Activated T-helper 17 cell treated with anti-CD3 and anti-CD28 coated beads, Interleukin-2, amount 50 U/mL, for 72 hours (primary cell): ENCODE results near the gene MADD. TPM values are rescaled to one million over a fixed set of nuclear protein-coding genes. Genes with fewer than 3 reads are reported as not detected.

Source experiments
- ATAC-seq: fragments of 150-1000 bp; cut with Tn5 transposase; replicated peaks from 2 replicates; pipeline ENCODE4 v1.10.0; 2021; ENCODE audit warnings: mild to moderate bottlenecking, moderate library complexity
- H3K27ac Mint-ChIP-seq: one replicate; pipeline ENCODE4 v1.8.0; 2022; ENCODE audit warnings: mixed read lengths
- H3K27me3 Mint-ChIP-seq: one replicate; pipeline ENCODE4 v1.8.0; 2022; ENCODE audit warnings: mixed read lengths
- H3K36me3 Mint-ChIP-seq: one replicate; pipeline ENCODE4 v1.8.0; 2022; ENCODE audit warnings: low read depth, mild to moderate bottlenecking, mixed read lengths
- H3K4me1 Mint-ChIP-seq: one replicate; pipeline ENCODE4 v1.8.0; 2022; ENCODE audit warnings: mixed read lengths
- H3K4me3 Mint-ChIP-seq: one replicate; pipeline ENCODE4 v1.8.0; 2022; ENCODE audit warnings: mild to moderate bottlenecking, mixed read lengths
- H3K9me3 Mint-ChIP-seq: one replicate; pipeline ENCODE4 v1.8.0; 2022; ENCODE audit warnings: mixed read lengths
- total RNA-seq, 2 donors: library from RNA; stranded (reverse); gene quantifications; one replicate each; pipeline ENCODE4 v1.2.3, GENCODE V29; 2022

Gene MADD
- total RNA-seq, 2 donors from 2014 or later = 60.1 to 112 TPM

DNA sequence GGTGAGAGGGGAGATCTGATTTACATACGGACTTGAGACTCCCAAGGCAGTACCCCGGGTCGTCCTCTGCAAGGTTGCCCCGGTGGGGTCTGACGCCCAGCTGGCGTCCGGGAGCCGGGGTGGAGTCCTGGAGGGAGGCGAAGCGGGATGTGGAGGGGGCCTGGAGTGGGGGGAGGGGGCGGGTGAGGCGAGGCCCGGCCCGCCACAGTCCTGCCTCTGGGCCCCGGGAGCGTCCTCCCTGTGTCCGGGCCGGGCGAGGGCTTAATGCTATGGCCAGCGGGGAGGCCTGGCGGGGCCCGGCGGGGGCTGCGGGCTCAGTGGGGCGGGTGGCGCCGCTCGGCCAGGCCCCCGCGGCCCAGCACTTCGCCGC, 85.0 kb downstream of the MADD start:
- ATAC-seq = no peak
- H3K27me3 Mint-ChIP-seq = no peaks in the 10 kb centered on the region
- H3K9me3 Mint-ChIP-seq = no peaks in the 10 kb centered on the region
- no peaks in the 10 kb centered on the region for H3K4me1 Mint-ChIP-seq
- no peak overlapping the region for H3K27ac Mint-ChIP-seq
- H3K4me3 Mint-ChIP-seq = no peak overlapping the region
- H3K36me3 Mint-ChIP-seq = no peaks in the 10 kb centered on the region

- Mint-ChIP-seq H3K4me3 (no peak overlapping the region), H3K27ac (no peak overlapping the region), H3K4me1 (no peaks in the 10 kb centered on the region), H3K9me3 (no peaks in the 10 kb centered on the region), H3K36me3 (no peaks in the 10 kb centered on the region), H3K27me3 (no peaks in the 10 kb centered on the region)
- ATAC-seq = peak; percentile 31
These were observed 85.6 kb downstream of the MADD start for GRCh38 chr11:47355283-47356128.

- H3K4me3 Mint-ChIP-seq = no peak overlapping the region
- no peak overlapping the region for H3K27ac Mint-ChIP-seq
- H3K36me3 Mint-ChIP-seq = no peaks in the 10 kb centered on the region
- no peaks in the 10 kb centered on the region for H3K9me3 Mint-ChIP-seq
- H3K27me3 Mint-ChIP-seq = no peaks in the 10 kb centered on the region
- ATAC-seq = no peak
- H3K4me1 Mint-ChIP-seq = no peaks in the 10 kb centered on the region
These were observed 86.4 kb downstream of the MADD start for GRCh38 chr11:47356129-47356997.

DNA sequence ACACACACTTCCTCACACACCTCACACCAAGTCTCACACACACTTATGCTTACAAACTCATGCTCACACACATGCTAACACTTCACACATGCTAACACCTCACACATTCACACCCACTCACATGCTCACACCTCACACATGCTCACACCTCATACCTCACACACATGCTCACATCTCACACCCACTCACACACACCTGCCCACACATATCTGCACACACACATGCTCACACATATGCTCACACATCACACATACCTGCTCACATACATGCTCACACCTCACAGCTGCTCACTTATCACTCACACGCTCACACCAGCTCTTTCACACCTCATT, 87.0 kb downstream of the MADD start:
- H3K9me3 Mint-ChIP-seq = no peaks in the 10 kb centered on the region
- no peak overlapping the region for H3K4me3 Mint-ChIP-seq
- H3K4me1 Mint-ChIP-seq = no peaks in the 10 kb centered on the region
- ATAC-seq = no peak
- H3K27ac Mint-ChIP-seq = no peak overlapping the region
- H3K36me3 Mint-ChIP-seq = no peaks in the 10 kb centered on the region
- no peaks in the 10 kb centered on the region for H3K27me3 Mint-ChIP-seq

DNA sequence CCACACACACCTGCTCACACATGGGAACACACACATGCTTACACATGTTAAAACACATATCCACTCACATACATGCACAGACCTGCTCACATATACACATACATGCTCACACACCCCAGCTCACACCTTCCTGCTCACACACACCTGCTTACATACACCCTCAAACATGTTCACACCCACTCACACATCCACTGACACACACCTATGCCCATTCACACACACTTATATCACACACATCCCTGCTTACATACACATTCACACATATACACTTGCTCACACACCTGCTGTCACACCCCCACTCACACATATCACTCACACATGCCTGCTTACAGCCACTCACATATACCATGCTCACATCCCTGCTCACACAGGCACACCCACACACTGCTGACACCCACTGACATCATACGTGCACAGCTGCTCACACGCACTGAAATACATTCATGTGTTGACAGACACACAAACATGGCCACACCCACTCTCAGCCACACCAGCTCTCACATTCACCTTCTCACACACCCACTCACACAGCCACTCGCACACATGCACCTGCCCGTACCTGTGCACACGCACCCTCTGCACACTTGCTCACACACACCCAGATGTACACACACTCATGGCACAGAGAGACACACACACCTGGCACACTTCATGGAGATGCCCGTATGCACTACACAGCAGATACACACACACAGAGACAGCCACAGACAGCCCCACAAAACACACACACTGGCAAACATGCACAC, 88.2 kb downstream of the MADD start:
- Mint-ChIP-seq H3K36me3 (no peaks in the 10 kb centered on the region), H3K9me3 (no peaks in the 10 kb centered on the region), H3K27ac (no peak overlapping the region), H3K4me1 (no peaks in the 10 kb centered on the region), H3K4me3 (no peak overlapping the region), H3K27me3 (no peaks in the 10 kb centered on the region)
- no peak for ATAC-seq

GRCh38 chr11:47358731-47359051, 88.8 kb downstream of the MADD start:
- Mint-ChIP-seq H3K4me1 (no peaks in the 10 kb centered on the region), H3K27me3 (no peaks in the 10 kb centered on the region), H3K36me3 (no peaks in the 10 kb centered on the region), H3K4me3 (no peak overlapping the region), H3K9me3 (no peaks in the 10 kb centered on the region), H3K27ac (no peak overlapping the region)
- no peak for ATAC-seq

- no peak overlapping the region for H3K4me3 Mint-ChIP-seq
- H3K9me3 Mint-ChIP-seq = no peaks in the 10 kb centered on the region
- H3K36me3 Mint-ChIP-seq = no peaks in the 10 kb centered on the region
- no peaks in the 10 kb centered on the region for H3K27me3 Mint-ChIP-seq
- no peaks in the 10 kb centered on the region for H3K4me1 Mint-ChIP-seq
- no peak for ATAC-seq
- no peak overlapping the region for H3K27ac Mint-ChIP-seq
These were observed 89.2 kb downstream of the MADD start for GRCh38 chr11:47359162-47359561.

DNA sequence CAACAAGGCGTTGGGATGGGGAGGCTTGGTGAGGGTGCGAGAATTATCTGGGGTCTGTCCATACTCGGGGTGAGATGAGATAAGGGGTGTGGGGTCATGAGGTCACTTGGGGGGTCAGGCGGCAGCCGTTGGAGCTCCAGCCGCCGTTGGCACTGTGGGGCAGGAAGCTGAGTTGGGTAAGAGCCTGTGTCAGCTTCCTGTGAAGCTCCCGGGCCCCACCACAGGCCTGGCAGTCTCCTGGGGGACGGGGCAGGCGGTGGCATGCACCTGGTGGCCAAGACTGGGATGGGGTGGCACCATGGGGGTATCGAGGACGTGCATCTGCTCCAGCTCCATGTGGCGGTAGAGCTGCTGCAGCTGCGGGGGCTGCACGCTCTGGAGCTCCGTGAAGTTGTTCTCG, 89.7 kb downstream of the MADD start:
- no peaks in the 10 kb centered on the region for H3K9me3 Mint-ChIP-seq
- H3K27ac Mint-ChIP-seq = no peak overlapping the region
- no peaks in the 10 kb centered on the region for H3K27me3 Mint-ChIP-seq
- H3K4me1 Mint-ChIP-seq = no peaks in the 10 kb centered on the region
- ATAC-seq = no peak
- H3K36me3 Mint-ChIP-seq = no peaks in the 10 kb centered on the region
- no peak overlapping the region for H3K4me3 Mint-ChIP-seq

DNA sequence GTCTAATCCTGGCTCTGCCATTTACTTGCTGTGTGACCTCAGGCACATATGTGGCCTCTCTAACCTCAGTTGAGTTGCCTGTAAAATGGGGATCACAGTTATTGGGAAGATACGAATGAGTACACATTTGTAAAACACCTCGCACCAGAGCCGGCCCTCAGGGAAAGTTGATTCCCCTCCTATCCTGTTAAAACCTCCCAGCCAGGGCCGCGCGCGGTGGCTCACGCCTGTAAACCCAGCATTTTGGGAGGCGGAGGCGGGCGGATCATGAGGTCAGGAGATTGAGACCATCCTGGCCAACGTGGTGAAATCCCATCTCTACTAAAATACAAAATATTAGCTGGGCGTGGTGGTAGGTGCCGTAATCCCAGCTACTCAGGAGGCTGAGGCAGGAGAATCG, 90.4 kb downstream of the MADD start:
- no peak for ATAC-seq
- Mint-ChIP-seq H3K27ac (no peak overlapping the region), H3K36me3 (no peaks in the 10 kb centered on the region), H3K9me3 (no peaks in the 10 kb centered on the region), H3K4me3 (no peak overlapping the region), H3K4me1 (no peaks in the 10 kb centered on the region), H3K27me3 (no peaks in the 10 kb centered on the region)

DNA sequence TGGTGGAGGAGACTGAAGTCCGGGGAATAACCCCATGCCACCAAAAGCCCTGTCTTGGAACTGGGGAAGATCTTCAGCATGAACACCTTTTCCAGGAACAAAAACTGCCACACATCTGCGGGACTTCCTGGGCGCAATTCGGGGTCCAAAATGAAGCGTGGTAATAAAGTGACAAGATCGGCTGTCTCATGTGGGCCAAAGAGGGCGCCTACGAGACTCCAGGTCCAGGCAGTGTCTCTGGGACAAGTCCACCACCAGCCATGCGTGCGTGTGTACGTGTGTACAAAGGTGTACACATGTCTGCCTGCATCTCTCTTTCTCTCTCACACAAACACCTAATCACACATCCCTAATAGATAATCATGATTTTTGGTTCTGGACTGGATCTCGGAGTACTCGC, 91.5 kb downstream of the MADD start:
- no peaks in the 10 kb centered on the region for H3K9me3 Mint-ChIP-seq
- peaks cover 4% of the 10 kb centered on the region for H3K27me3 Mint-ChIP-seq
- H3K4me3 Mint-ChIP-seq = no peak overlapping the region
- H3K27ac Mint-ChIP-seq = no peak overlapping the region
- H3K36me3 Mint-ChIP-seq = no peaks in the 10 kb centered on the region
- peaks cover 6% of the 10 kb centered on the region for H3K4me1 Mint-ChIP-seq
- peak; percentile 3 for ATAC-seq

- peaks cover 21% of the 10 kb centered on the region for H3K4me1 Mint-ChIP-seq
- no peak overlapping the region for H3K27ac Mint-ChIP-seq
These were observed 96.1 kb downstream of the MADD start for GRCh38 chr11:47366020-47366490.

GRCh38 chr11:47369676-47370075, 99.7 kb downstream of the MADD start:
- Mint-ChIP-seq H3K27me3 (peaks cover 4% of the 10 kb centered on the region), H3K36me3 (no peaks in the 10 kb centered on the region), H3K4me3 (peak overlapping the region; percentile 0), H3K9me3 (no peaks in the 10 kb centered on the region), H3K4me1 (peaks cover 21% of the 10 kb centered on the region), H3K27ac (peak overlapping the region; percentile 87)
- ATAC-seq = peak; percentile 15

More at GRCh38 chr11:47366020-47366490, 96.1 kb downstream of the MADD start:
- Mint-ChIP-seq H3K27me3 (peaks cover 4% of the 10 kb centered on the region), H3K4me3 (no peak overlapping the region), H3K36me3 (no peaks in the 10 kb centered on the region), H3K9me3 (no peaks in the 10 kb centered on the region)
- peak; percentile 72 for ATAC-seq

DNA sequence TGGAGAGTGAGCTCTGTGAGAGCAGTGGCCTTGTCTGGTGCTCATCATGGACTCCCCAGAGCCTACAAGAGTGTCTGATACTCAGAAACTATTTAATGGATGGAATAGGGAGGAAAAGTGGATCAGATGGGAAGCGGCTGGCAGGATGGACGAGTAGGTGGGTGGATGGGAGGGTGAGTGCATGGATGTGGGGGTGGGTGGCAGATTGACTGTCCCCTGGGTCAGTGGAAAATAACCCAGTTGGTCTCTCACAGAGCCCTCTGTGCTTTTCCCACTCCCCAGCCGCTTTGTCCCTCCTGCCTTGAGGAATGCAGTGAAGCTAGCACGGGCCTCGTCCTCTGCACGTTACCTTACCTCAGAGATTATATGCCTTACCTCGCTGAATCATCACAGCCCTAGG, 102.5 kb downstream of the MADD start:
- Mint-ChIP-seq H3K4me1 (peaks cover 10% of the 10 kb centered on the region), H3K27ac (peak overlapping the region; percentile 30), H3K4me3 (no peak overlapping the region), H3K9me3 (no peaks in the 10 kb centered on the region), H3K36me3 (no peaks in the 10 kb centered on the region), H3K27me3 (no peaks in the 10 kb centered on the region)
- ATAC-seq = no peak

DNA sequence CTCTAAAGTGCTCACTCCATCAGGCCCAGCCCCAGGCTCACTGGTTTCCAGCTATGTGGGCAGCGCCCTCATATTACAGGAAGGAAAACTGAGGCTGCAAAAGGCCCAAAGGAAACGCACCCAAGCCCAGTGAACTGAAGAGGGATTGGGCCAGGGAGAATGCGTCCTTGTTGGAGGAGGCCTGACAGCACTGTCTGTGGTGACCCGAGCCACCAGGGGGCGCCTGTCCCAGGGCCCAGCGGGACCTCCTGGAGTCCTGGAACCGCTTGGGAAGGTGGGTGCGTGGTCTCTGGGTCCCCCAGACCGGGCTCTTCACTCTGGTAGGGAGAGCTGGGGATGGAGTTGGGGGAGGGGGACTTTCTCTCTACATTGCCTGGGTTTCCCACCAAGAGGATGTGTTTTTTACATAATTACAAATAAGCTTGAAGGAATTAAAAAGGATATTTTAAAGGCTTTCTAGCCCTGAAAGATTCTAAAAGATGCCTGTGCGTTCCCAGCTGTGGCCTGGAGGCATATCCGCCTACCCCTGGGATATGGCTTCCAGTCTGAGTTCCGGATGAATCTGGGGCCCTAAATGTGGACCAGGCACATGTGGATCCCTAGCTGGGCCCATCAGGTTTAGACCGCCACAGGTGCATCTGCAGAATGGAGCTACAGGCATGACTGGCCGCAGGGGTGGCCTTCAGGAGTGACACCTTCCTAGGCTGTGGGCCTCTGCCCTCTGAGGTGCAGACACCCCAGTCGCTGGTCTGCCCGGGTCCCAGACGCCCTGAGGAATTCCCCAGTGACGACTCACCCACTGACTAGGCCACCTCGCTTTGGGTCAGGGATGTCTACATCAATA, 104.2 kb downstream of the MADD start:
- H3K4me3 Mint-ChIP-seq = peak overlapping the region; percentile 6
- H3K27ac Mint-ChIP-seq = peak overlapping the region; percentile 48
- H3K27me3 Mint-ChIP-seq = no peaks in the 10 kb centered on the region
- H3K36me3 Mint-ChIP-seq = no peaks in the 10 kb centered on the region
- H3K4me1 Mint-ChIP-seq = peaks cover 9% of the 10 kb centered on the region
- no peaks in the 10 kb centered on the region for H3K9me3 Mint-ChIP-seq
- peak; percentile 88 for ATAC-seq
